Vagina (tissue), 2 donors: Measurements from ENCODE around the gene DCLRE1A.

Source experiments
- POLR2A ChIP-seq, 2 donors: fragments of 450-650 bp; IDR thresholded peaks; one replicate each; pipeline ENCODE4 v1.6.1; 2017; ENCODE audit warnings: antibody characterized with exemption in 2 of 2, mild to moderate bottlenecking in 2 of 2, moderate library complexity in 2 of 2
- TF ChIP-seq, protein P1 (sequence below), 3 experiments: fragments of 450-650 bp in 2 of 3; fragments of 200-600 bp in 1 of 3; sonication (generic) in 1 of 3; IDR thresholded peaks; one replicate each; pipeline ENCODE4 v1.5.1; 2017 to 2019; ENCODE audit warnings: antibody characterized with exemption in 3 of 3, mild to moderate bottlenecking in 2 of 3, moderate library complexity in 2 of 3

DNA sequence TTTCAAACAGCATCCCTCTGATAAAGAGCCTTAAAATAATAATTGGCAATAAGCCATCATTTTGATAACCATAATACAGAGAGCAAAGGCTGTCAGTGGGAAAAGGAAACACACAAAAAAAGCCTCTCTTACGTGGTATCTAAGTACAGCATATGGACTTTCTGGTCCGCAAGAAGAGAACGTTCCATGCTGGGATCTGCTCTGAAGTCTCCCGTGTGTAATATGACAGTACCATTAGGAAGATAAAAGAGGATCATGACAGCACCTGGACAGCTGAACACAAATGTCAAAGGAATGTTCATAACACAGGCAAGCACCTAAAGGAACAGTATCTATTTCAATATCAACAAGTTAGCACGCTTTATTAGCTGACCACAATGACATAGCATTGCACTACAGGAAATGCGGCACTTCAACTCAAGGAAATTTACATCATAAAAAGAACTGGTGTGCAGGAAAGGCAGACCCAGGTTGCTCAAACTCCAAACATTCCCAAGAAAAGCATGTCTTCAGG is 9.9 kb downstream of the DCLRE1A start:
- TF ChIP-seq POLR2A (IDR thresholded peaks at IDR 0.05): no peak
- TF ChIP-seq, protein P1, sequence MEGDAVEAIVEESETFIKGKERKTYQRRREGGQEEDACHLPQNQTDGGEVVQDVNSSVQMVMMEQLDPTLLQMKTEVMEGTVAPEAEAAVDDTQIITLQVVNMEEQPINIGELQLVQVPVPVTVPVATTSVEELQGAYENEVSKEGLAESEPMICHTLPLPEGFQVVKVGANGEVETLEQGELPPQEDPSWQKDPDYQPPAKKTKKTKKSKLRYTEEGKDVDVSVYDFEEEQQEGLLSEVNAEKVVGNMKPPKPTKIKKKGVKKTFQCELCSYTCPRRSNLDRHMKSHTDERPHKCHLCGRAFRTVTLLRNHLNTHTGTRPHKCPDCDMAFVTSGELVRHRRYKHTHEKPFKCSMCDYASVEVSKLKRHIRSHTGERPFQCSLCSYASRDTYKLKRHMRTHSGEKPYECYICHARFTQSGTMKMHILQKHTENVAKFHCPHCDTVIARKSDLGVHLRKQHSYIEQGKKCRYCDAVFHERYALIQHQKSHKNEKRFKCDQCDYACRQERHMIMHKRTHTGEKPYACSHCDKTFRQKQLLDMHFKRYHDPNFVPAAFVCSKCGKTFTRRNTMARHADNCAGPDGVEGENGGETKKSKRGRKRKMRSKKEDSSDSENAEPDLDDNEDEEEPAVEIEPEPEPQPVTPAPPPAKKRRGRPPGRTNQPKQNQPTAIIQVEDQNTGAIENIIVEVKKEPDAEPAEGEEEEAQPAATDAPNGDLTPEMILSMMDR (IDR thresholded peaks at IDR 0.05): no peak
